ENCODE data around the gene EDN1.

DNA sequence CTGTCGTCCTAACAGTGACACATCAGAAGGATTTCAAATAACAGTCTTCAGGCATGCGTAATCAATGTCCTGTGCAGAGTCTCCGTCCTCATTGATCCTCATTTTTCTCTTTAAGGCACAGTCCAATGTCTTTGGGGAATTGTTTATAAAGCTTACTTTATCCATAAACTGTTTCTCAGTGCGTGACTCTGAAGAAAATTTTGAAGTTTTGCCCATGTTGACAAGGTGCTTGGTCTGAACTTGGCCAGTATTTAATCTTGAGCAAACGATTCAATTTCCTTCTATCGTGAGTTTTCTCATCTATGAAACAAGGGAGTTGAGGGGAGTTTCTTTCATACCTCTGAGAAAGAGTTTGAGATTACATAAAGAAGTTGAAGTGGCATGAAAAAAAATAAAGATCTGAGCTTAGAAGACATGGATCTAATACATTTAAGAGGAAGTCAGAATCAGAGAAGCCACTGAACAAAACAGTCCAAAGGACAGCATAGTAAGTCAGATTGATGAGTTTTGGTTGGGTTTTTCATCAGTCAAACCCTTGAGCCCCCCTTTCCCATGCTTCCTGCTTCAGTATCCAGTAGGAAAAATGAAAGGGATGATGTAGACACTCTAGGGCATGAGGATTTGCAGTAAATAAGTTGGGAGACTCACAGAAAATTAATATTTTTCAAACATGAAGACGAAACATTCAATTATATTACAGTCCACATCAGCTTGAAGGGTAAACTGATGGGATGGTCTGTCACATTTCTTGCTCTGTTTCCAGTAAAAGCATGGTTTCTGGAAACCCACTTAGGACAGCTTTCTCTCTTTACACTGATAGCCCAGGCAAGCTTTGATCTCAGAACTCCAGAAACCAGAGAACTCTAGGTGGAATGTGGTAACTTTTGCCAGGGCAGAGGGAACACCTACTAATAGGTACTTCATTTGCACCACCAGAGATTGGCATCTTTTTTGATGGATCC is 8.1 kb downstream of the EDN1 start:
- TF ChIP-seq EZH2phosphoT487 (IDR thresholded peaks at IDR 0.05; ENCODE audit: insufficient read depth, low read depth), result no peak
- no peak for TF ChIP-seq EZH2 (IDR thresholded peaks at IDR 0.05; ENCODE audit: insufficient read depth, poor library complexity, severe bottlenecking)

Measured in GM23248 (cell line).